NOMO-1 treated with DMSO at 0.1 percent for 48 hours (cell line): ENCODE results near the gene PRR23B.

ENCODE experiments used
- DNase-seq: peaks from one replicate; lab custom pipeline; 2025; ENCODE audit not compliant: unreplicated experiment; lab: John Stamatoyannopoulos, UW

PRR23B gene

DNA sequence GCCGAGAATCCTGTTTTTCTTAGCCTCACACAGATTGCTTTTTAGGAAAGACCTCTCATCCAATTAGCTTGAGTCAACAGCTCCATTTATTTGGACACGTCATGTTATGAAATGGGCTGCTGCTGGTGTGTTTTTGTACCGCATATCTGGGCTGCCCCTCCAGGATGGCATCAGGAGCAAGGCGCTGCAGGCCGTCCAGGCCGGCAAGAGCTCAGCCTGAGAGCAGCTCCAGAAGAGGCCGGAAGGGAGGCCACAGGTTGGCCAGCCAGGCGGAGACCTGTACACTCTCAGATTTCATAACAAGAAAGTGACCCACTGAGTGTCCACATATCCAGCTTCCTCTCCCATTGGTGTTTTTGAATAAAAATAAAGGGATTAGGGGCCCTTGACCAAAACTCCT is 45.4 kb downstream of the PRR23B start:
- DNase-seq, result no peak

DNA sequence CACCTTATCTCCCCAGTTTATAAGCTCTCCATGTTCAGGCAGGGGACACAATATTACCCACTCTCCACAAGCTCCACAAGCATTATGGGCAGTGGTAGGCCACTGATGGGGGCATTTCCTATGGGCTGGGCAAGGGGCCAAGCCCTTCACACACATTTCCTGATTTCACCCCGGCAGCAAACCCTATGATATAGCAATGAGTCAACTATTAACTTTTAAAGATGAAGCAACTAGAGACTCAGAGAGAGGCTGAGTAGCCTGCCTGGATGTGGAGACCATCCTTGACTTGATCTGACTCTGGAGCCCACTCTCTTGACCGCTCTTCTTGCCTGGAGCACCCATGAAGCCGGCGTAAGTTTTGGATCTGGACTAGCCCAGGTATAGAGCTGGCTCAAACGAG is 46.3 kb downstream of the PRR23B start:
- DNase-seq, result no peak

DNA sequence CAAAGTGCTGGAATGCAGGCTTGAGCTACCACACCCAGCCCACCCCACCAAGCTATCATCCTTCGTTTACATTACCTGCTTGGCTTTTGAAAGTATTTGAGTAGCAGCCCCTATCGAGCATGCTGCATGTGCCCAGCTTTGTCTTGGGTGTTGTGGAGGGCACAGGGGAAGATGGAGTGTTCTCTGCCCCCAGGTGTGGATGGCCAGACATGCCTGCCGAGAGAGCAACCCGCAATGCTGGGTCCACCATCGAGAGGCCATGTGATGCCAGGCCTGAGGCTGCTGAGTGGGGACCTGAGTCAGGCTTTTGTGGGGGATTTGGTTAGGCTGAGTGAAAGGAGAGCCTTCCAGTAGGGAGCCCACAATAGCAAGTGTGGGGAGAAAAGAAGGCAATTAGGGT is 47.8 kb downstream of the PRR23B start:
- no peak for DNase-seq

DNA sequence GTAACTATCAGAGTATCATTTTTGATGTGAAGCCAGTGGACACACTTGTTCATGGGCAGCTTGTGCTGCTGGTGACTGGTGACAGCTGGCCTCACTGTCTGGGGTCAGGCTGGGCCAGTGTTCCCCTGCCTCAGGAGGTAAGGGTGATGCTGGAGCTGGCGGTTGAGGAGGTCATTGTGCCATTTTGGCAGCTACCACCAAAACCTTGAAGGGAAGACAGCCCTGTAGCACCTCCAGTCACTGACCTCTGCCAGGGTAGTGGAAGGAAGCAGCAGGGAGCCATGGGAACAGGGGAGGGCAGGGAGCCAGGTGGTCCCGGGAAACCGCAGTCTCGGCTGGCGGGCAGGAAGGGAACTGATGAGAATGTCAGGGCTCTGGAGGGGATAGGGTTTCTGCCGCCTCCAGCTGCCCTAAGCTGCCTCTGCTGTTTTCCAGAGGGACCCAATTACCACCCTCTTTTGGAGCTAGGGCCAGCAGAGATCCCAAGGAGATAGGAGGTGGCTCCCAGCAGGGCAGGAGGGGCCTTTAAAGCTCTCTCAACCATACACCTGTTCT is 48.9 kb downstream of the PRR23B start:
- no peak for DNase-seq
